A549 (cell line): ENCODE results near the gene NGF.

Experiments
- BHLHE40 ChIP-seq: IDR thresholded peaks from 2 replicates; pipeline ENCODE4 v1.6.1; 2012; ENCODE audit warnings: low read depth, low read length, inconsistent platforms
- CEBPB ChIP-seq, 2 experiments: fragments of >200 bp in 1 of 2; sonication (Bioruptor Twin) in 1 of 2; formaldehyde crosslinking in 1 of 2; IDR thresholded peaks; 2 replicates each; pipeline ENCODE4 v1.6.1; 2012 to 2016
- CTCF ChIP-seq: fragments of >200 bp; sonication (Bioruptor Twin); formaldehyde crosslinking; IDR thresholded peaks from 3 replicates; pipeline ENCODE4 v1.5.1; 2016
- EP300 ChIP-seq, 2 experiments: fragments of >200 bp; sonication (Bioruptor Twin); formaldehyde crosslinking; IDR thresholded peaks; 2 replicates in 1 of 2; 3 replicates in 1 of 2; pipeline ENCODE4 v1.6.1; 2016 to 2017
- HMGXB4 ChIP-seq: fragments of 250-450 bp; sonication (Bioruptor Pico); IDR thresholded peaks from 2 replicates; pipeline ENCODE4 v1.5.0; 2021; ENCODE audit warnings: mild to moderate bottlenecking, moderate library complexity, borderline replicate concordance
- HOXB13 ChIP-seq: fragments of 250-450 bp; sonication (Bioruptor Pico); IDR thresholded peaks from 2 replicates; pipeline ENCODE4 v1.5.0; 2020; ENCODE audit warnings: low read depth, mild to moderate bottlenecking, moderate library complexity
- MAX ChIP-seq: IDR thresholded peaks from 2 replicates; pipeline ENCODE4 v1.6.1; 2012
- REST ChIP-seq: fragments of 200-600 bp; sonication (generic); IDR thresholded peaks from 2 replicates; pipeline ENCODE4 v1.6.1; 2016; ENCODE audit warnings: antibody characterized with exemption, mild to moderate bottlenecking, moderate library complexity
- TFCP2L1 ChIP-seq: fragments of 250-450 bp; sonication (Bioruptor Pico); IDR thresholded peaks from 2 replicates; pipeline ENCODE4 v1.5.0; 2021; ENCODE audit warnings: mild to moderate bottlenecking
- USF2 ChIP-seq: fragments of 450-650 bp; IDR thresholded peaks from 2 replicates; pipeline ENCODE4 v1.6.1; 2014; ENCODE audit warnings: antibody characterized with exemption
- ZNF302 ChIP-seq: fragments of 250-450 bp; sonication (Bioruptor Pico); IDR thresholded peaks from 2 replicates; pipeline ENCODE4 v1.9.0; 2021; ENCODE audit warnings: inconsistent platforms, mild to moderate bottlenecking, moderate library complexity

- TF ChIP-seq EP300 (IDR thresholded peaks at IDR 0.05) (no peak), CTCF (no peak), CEBPB (IDR thresholded peaks at IDR 0.05) (no peak), ZNF302 (CRISPR knock-in tag) (no peak), REST (no peak), HMGXB4 (no peak), HOXB13 (no peak), TFCP2L1 (CRISPR knock-in tag) (no peak), USF2 (no peak), BHLHE40 (no peak), MAX (no peak)
Observed at GRCh38 chr1:115301438-115302020, 36.5 kb downstream of the NGF start.
